ENCODE measurements around the gene LMX1B. TPM values are rescaled to one million over a fixed set of nuclear protein-coding genes. Genes with fewer than 3 reads are reported as not detected.

Gene LMX1B
- total RNA-seq (2021) (4.6 to 12.4 TPM (median 5.1 TPM) in 3 replicates), Bru-seq, nascent RNA (percentile 38 among the genes with signal in this experiment)
- long read RNA-seq, experiment 1, full-length matches to known transcripts = 3 of 9 reads
- long read RNA-seq, experiment 1, partial matches to known transcripts = 4 of 9 reads
- long read RNA-seq, experiment 1, other reads (novel, unspliced or antisense) = 2 of 9 reads
- long read RNA-seq, experiment 2, partial matches to known transcripts = 1 of 5 reads
- long read RNA-seq, experiment 2, other reads (novel, unspliced or antisense) = 4 of 5 reads
- long read RNA-seq, experiment 3 = 0 reads

DNA sequence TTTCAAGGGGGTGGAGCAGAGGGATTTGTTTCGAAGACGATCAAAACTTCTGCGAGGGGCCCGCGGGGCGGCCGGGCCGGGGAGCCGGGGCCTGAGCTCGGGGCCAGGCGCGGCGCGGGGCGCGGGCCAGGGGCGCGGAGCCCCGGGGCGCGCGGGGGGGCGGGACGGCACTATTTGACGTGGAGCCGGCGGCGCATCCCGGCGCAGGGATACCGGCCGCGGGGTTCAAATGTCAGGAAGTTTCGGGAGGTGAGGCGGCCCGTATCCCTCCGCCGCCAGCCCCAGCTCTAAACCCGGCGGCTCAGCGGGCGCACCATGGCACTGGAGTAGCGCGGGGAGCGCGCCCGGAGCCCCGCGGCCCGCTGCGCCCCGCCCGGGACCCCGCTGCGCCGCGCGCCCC, at the start of gene LMX1B:
Gene LMX1B (plus strand): TSS at position 278 of the 400 bp plus-strand sequence. CDS start 522 bp downstream, outside the sequence.
- H3K4me3 Mint-ChIP-seq = peak within 1 kb of the TSS; percentile 75
- H3K36me3 Mint-ChIP-seq = no peaks in the 10 kb centered on the region
- H3K4me1 Mint-ChIP-seq = peaks cover 50% of the 10 kb centered on the region
- DNase-seq (ENCODE audit: low spot score) (peak; percentile 65), ATAC-seq (no peak)
- POLR2A ChIA-PET = interaction anchor here (1.0 kb wide), 1 partner anchor 22 kb away, joined by 3 read pairs; no protein-coding TSS in a partner anchor
- TF ChIP-seq ZNF423 (CRISPR knock-in tag; IDR thresholded peaks at IDR 0.05) = peak; percentile 43; the same call in 1 of the 2 replicates
- TF ChIP-seq, protein P1, sequence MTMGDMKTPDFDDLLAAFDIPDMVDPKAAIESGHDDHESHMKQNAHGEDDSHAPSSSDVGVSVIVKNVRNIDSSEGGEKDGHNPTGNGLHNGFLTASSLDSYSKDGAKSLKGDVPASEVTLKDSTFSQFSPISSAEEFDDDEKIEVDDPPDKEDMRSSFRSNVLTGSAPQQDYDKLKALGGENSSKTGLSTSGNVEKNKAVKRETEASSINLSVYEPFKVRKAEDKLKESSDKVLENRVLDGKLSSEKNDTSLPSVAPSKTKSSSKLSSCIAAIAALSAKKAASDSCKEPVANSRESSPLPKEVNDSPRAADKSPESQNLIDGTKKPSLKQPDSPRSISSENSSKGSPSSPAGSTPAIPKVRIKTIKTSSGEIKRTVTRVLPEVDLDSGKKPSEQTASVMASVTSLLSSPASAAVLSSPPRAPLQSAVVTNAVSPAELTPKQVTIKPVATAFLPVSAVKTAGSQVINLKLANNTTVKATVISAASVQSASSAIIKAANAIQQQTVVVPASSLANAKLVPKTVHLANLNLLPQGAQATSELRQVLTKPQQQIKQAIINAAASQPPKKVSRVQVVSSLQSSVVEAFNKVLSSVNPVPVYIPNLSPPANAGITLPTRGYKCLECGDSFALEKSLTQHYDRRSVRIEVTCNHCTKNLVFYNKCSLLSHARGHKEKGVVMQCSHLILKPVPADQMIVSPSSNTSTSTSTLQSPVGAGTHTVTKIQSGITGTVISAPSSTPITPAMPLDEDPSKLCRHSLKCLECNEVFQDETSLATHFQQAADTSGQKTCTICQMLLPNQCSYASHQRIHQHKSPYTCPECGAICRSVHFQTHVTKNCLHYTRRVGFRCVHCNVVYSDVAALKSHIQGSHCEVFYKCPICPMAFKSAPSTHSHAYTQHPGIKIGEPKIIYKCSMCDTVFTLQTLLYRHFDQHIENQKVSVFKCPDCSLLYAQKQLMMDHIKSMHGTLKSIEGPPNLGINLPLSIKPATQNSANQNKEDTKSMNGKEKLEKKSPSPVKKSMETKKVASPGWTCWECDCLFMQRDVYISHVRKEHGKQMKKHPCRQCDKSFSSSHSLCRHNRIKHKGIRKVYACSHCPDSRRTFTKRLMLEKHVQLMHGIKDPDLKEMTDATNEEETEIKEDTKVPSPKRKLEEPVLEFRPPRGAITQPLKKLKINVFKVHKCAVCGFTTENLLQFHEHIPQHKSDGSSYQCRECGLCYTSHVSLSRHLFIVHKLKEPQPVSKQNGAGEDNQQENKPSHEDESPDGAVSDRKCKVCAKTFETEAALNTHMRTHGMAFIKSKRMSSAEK (CRISPR knock-in tag; IDR thresholded peaks at IDR 0.05; ENCODE audit: borderline replicate concordance) = no peak
- no peak within 1 kb of the TSS for H3K27ac Mint-ChIP-seq
- CTCF ChIA-PET = interaction anchor here (0.9 to 6.0 kb wide), 10 partner anchors 10 to 115 kb away, joined by 3 to 47 read pairs (median 6); no protein-coding TSS in a partner anchor
- peaks cover 94% of the 10 kb centered on the region for H3K27me3 Mint-ChIP-seq (ENCODE audit: low read depth)
- H3K9me3 Mint-ChIP-seq = no peaks in the 10 kb centered on the region

DNA sequence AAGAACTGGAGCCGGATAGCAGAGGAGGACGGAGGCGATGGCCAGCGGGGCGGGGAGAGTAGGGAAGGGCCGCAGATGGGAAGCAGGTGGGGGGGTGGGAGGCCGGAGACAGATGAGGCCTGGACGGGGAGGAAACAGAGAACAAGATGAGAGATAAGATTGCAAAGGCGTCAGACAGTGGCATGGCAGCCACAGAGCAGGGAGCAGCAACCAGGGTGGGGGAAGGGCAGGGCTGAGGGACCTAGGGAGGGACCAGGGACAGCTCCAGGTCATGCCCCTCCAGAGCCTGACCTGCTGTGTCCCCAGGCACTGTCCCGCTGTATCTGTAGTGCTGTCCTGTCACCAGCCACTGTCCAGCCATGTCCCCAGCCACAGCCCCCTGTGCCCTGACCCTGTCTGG, 49.6 kb upstream of the LMX1B start:
- TF ChIP-seq ZNF121 (CRISPR knock-in tag; IDR thresholded peaks at IDR 0.05) = 0 out of 2 replicates have a peak, but pooled peaks have one; percentile 6
- TF ChIP-seq CREM (CRISPR knock-in tag; IDR thresholded peaks at IDR 0.05) = no peak
- no peak for TF ChIP-seq ZNF138 (CRISPR knock-in tag; conservative IDR thresholded peaks at IDR 0.05)
- TF ChIP-seq, protein P2, sequence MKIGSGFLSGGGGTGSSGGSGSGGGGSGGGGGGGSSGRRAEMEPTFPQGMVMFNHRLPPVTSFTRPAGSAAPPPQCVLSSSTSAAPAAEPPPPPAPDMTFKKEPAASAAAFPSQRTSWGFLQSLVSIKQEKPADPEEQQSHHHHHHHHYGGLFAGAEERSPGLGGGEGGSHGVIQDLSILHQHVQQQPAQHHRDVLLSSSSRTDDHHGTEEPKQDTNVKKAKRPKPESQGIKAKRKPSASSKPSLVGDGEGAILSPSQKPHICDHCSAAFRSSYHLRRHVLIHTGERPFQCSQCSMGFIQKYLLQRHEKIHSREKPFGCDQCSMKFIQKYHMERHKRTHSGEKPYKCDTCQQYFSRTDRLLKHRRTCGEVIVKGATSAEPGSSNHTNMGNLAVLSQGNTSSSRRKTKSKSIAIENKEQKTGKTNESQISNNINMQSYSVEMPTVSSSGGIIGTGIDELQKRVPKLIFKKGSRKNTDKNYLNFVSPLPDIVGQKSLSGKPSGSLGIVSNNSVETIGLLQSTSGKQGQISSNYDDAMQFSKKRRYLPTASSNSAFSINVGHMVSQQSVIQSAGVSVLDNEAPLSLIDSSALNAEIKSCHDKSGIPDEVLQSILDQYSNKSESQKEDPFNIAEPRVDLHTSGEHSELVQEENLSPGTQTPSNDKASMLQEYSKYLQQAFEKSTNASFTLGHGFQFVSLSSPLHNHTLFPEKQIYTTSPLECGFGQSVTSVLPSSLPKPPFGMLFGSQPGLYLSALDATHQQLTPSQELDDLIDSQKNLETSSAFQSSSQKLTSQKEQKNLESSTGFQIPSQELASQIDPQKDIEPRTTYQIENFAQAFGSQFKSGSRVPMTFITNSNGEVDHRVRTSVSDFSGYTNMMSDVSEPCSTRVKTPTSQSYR (CRISPR knock-in tag; IDR thresholded peaks at IDR 0.05) = no peak
- TF ChIP-seq, protein P3, sequence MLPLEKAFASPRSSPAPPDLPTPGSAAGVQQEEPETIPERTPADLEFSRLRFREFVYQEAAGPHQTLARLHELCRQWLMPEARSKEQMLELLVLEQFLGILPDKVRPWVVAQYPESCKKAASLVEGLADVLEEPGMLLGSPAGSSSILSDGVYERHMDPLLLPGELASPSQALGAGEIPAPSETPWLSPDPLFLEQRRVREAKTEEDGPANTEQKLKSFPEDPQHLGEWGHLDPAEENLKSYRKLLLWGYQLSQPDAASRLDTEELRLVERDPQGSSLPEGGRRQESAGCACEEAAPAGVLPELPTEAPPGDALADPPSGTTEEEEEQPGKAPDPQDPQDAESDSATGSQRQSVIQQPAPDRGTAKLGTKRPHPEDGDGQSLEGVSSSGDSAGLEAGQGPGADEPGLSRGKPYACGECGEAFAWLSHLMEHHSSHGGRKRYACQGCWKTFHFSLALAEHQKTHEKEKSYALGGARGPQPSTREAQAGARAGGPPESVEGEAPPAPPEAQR (CRISPR knock-in tag; IDR thresholded peaks at IDR 0.05) = no peak
- no peak for TF ChIP-seq ELF4 (CRISPR knock-in tag; IDR thresholded peaks at IDR 0.05; ENCODE audit: low read depth)
- Mint-ChIP-seq H3K27me3 (ENCODE audit: low read depth) (no peaks in the 10 kb centered on the region; the same call in 1 of the 2 replicates), H3K9me3 (no peaks in the 10 kb centered on the region), H3K4me1 (no peaks in the 10 kb centered on the region), H3K4me3 (no peak overlapping the region), H3K36me3 (no peaks in the 10 kb centered on the region), H3K27ac (no peak overlapping the region)
- DNase-seq (ENCODE audit: low spot score) (no peak), ATAC-seq (peak; percentile 64)
- CTCF ChIA-PET = interaction anchor here (0.5 to 4.6 kb wide), 31 partner anchors 9 to 218 kb away, joined by 3 to 48 read pairs (median 3); no protein-coding TSS in a partner anchor
- POLR2A ChIA-PET = no interaction called here

DNA sequence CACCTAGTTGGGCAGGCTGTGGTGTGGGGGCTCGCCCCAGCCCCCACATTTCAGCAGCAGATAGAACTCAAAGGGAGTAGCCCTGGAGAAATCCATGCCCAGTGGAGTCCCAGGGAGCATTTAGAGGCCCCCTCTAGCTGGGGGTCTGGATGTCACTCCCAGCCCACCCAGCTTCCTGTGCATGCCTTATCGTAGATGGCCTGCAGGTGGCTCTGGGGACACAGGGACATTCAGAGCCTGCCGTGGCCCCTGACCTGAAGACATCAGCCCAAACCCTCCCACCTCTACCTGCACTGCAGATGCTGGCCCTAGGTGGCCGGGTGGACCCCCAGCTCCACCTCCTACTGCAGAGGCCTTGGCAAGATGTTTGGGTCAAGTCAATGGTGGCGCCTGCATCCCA, 49.0 kb upstream of the LMX1B start:
- Mint-ChIP-seq H3K27ac (no peak overlapping the region), H3K4me3 (no peak overlapping the region), H3K4me1 (no peaks in the 10 kb centered on the region), H3K9me3 (no peaks in the 10 kb centered on the region), H3K27me3 (ENCODE audit: low read depth) (no peaks in the 10 kb centered on the region; the same call in 1 of the 2 replicates), H3K36me3 (no peaks in the 10 kb centered on the region)
- ChIA-PET POLR2A (no interaction called here), CTCF (interaction anchor here (0.5 to 4.6 kb wide), 28 partner anchors 9 to 217 kb away, joined by 3 to 48 read pairs (median 3); no protein-coding TSS in a partner anchor)
- DNase-seq (ENCODE audit: low spot score) (peak; percentile 61), ATAC-seq (peak; percentile 88)
- no peak for TF ChIP-seq NR1H2 (CRISPR knock-in tag; IDR thresholded peaks at IDR 0.05)
- TF ChIP-seq, protein P4, sequence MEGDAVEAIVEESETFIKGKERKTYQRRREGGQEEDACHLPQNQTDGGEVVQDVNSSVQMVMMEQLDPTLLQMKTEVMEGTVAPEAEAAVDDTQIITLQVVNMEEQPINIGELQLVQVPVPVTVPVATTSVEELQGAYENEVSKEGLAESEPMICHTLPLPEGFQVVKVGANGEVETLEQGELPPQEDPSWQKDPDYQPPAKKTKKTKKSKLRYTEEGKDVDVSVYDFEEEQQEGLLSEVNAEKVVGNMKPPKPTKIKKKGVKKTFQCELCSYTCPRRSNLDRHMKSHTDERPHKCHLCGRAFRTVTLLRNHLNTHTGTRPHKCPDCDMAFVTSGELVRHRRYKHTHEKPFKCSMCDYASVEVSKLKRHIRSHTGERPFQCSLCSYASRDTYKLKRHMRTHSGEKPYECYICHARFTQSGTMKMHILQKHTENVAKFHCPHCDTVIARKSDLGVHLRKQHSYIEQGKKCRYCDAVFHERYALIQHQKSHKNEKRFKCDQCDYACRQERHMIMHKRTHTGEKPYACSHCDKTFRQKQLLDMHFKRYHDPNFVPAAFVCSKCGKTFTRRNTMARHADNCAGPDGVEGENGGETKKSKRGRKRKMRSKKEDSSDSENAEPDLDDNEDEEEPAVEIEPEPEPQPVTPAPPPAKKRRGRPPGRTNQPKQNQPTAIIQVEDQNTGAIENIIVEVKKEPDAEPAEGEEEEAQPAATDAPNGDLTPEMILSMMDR (IDR thresholded peaks at IDR 0.05) = peak; percentile 37; the same call in 1 of the 2 replicates

Data from WTC11 (cell line).